Measurements from ENCODE around the gene WDSUB1. TPM values are rescaled to one million over a fixed set of nuclear protein-coding genes. Genes with fewer than 3 reads are reported as not detected.

WDSUB1 gene
- total RNA-seq, 1 donor: 9.1 TPM

- peak overlapping the region; percentile 87 for H3K4me3 ChIP-seq (ENCODE audit: low read depth, low read length)
- DNase-seq (ENCODE audit: low read depth): no peak
- TF ChIP-seq, protein P1, sequence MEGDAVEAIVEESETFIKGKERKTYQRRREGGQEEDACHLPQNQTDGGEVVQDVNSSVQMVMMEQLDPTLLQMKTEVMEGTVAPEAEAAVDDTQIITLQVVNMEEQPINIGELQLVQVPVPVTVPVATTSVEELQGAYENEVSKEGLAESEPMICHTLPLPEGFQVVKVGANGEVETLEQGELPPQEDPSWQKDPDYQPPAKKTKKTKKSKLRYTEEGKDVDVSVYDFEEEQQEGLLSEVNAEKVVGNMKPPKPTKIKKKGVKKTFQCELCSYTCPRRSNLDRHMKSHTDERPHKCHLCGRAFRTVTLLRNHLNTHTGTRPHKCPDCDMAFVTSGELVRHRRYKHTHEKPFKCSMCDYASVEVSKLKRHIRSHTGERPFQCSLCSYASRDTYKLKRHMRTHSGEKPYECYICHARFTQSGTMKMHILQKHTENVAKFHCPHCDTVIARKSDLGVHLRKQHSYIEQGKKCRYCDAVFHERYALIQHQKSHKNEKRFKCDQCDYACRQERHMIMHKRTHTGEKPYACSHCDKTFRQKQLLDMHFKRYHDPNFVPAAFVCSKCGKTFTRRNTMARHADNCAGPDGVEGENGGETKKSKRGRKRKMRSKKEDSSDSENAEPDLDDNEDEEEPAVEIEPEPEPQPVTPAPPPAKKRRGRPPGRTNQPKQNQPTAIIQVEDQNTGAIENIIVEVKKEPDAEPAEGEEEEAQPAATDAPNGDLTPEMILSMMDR (IDR thresholded peaks at IDR 0.05; ENCODE audit: insufficient read depth, low read length): no peak
Observed at GRCh38 chr2:159285433-159285832, 1.1 kb downstream of the WDSUB1 start.

DNA sequence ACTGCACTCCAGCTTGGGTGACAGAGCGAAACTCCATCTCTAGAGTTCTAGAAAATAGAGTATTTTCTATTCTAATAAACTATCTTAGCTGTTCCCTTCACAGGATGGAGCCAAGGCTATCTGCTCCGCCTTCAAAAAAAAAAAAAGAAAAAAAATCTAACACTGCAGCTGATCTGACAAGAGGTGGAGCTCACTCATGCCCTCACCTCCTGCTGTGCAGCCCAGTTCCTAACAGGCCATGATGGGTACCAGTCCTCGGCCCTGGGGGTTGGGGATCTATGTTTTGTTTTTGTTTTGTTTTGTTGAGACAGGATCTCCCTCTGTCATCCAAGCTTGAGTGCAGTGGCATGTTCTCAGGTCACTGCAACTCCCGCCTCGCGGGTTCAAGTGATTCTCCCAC lies 3.0 kb downstream of the WDSUB1 start:
- TF ChIP-seq, protein P1 (IDR thresholded peaks at IDR 0.05; ENCODE audit: insufficient read depth, low read length): no peak
- no peak overlapping the region for H3K4me3 ChIP-seq (ENCODE audit: low read depth, low read length)
- DNase-seq (ENCODE audit: low read depth): no peak

GRCh38 chr2:159281002-159281401 lies 5.5 kb downstream of the WDSUB1 start:
- TF ChIP-seq, protein P1 (IDR thresholded peaks at IDR 0.05; ENCODE audit: insufficient read depth, low read length): no peak
- DNase-seq (ENCODE audit: low read depth): no peak
- no peak overlapping the region for H3K4me3 ChIP-seq (ENCODE audit: low read depth, low read length)

GRCh38 chr2:159279700-159280099 lies 6.8 kb downstream of the WDSUB1 start:
- TF ChIP-seq, protein P1 (IDR thresholded peaks at IDR 0.05; ENCODE audit: insufficient read depth, low read length): no peak
- no peak overlapping the region for H3K4me3 ChIP-seq (ENCODE audit: low read depth, low read length)
- no peak for DNase-seq (ENCODE audit: low read depth)

GRCh38 chr2:159275111-159275510 lies 11.4 kb downstream of the WDSUB1 start:
- DNase-seq (ENCODE audit: low read depth): no peak
- TF ChIP-seq, protein P1 (IDR thresholded peaks at IDR 0.05; ENCODE audit: insufficient read depth, low read length): no peak

GRCh38 chr2:159272156-159272555 lies 14.3 kb downstream of the WDSUB1 start:
- no peak for DNase-seq (ENCODE audit: low read depth)
- TF ChIP-seq, protein P1 (IDR thresholded peaks at IDR 0.05; ENCODE audit: insufficient read depth, low read length): no peak

More at GRCh38 chr2:159275111-159275510, 11.4 kb downstream of the WDSUB1 start:
- H3K4me3 ChIP-seq (ENCODE audit: low read depth, low read length): no peak overlapping the region

GRCh38 chr2:159270744-159271379 lies 15.6 kb downstream of the WDSUB1 start:
- TF ChIP-seq, protein P1 (IDR thresholded peaks at IDR 0.05; ENCODE audit: insufficient read depth, low read length): no peak
- H3K4me3 ChIP-seq (ENCODE audit: low read depth, low read length): no peak overlapping the region
- DNase-seq (ENCODE audit: low read depth): no peak

More at GRCh38 chr2:159272156-159272555, 14.3 kb downstream of the WDSUB1 start:
- H3K4me3 ChIP-seq (ENCODE audit: low read depth, low read length): no peak overlapping the region

Data from fibroblast of the aortic adventitia (primary cell).